Measurements from ENCODE around the gene IPO5.
"Not testable (repeated sequence)": the region's sequence is repeated elsewhere in the genome, so short reads cannot be mapped to it uniquely, and the experiment has no call there.

IPO5 gene

DNA sequence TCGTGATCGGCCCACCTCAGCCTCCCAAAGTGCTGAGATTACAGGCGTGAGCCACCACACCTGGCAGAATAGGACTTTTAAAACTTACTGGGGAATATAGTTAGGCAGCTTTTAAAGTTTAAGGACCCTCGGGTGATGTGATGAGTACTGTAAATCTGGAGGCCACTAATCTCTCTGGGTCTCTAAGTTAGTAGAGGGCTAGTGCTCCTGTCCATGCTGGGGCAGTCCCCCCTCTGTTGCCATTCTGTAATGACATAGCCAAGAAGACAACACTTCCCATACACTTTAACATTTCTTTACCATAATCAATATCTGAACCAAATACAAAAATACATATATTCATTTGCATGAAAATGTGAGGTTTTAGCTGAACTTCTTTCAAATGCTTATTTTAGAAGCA, 65.7 kb downstream of the IPO5 start:
- DNase-seq = no peak

DNA sequence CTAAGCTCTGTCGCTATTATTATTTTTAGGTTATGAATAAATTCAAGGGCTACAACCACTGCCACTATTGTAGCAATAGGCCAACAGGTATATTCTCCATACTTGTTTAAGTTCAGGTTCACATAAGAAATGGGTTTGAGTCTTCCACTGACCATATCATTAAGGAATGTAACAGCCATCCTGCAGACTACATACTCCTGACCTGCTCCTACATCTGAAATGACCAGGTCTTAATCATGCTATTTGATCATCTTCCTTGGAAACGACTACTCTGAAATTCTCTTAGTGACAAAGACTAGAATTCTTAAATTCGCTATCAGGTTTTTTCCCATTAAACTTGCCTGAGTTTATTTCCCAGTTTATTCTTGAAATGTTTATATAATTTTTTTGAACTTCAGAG, 66.8 kb downstream of the IPO5 start:
- no peak for DNase-seq

DNA sequence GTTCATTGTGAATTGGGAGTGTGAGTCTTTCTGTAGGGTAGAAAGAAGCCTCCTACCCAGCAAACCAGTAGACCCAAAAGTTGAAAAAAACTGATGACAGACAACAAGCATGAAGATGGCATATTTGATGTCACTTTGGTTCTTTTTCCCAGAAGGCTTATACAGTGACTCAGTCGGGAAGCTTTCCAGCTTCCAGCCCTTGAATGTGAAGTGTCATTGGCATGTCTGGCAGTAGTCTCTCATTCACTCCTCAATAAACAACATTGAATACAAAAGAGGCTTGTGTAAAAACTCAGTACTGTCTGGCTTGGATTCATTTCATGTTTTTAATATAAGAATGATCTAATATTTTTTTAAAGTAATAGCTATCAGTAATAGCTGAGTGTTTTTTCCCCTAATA, 68.7 kb downstream of the IPO5 start:
- DNase-seq = no peak

DNA sequence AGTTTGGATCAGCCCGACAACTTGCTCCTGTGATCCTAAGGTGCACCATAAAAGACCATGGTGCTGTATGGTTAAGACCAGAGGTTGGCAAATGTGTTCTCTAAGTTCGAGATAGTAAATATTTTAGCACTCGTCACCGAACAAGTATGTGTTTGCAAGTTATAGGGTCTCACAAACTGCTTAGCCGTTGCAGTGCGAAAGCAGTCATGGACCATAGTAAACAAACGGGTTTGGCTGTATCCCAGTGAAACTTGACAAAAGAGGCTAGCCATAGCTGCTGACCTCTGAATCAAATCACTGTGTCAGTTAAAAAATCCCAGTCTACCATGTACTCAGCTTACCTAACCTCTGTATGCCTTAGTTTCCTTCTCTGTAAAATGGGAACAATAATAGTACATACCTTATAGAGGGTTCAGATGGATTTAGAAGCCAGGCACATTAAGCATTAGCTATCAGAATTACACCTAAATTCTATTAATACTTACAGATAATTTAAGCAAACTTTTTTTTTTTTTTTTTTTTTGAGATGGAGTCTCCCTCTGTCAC, 72.1 kb downstream of the IPO5 start:
- DNase-seq = no peak

DNA sequence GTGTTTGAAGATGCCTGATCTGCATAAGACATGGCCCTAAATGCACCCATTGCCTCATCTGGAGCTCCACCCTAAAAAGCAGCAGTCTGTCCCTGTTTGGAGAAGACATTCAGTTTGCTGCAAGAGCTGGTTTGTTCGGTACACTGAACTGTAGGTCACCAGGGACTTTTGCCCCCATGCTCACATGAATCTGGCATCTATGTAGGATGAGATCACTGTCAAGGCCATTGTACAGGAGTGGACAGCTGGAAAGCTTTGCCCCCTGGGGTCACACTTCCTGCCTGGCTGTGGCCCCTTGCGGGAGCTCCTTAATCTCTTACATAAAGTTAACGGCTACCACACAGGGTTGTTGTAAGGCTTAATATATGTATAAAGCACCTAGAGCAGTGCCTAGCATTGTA, 73.0 kb downstream of the IPO5 start:
- no peak for DNase-seq

DNA sequence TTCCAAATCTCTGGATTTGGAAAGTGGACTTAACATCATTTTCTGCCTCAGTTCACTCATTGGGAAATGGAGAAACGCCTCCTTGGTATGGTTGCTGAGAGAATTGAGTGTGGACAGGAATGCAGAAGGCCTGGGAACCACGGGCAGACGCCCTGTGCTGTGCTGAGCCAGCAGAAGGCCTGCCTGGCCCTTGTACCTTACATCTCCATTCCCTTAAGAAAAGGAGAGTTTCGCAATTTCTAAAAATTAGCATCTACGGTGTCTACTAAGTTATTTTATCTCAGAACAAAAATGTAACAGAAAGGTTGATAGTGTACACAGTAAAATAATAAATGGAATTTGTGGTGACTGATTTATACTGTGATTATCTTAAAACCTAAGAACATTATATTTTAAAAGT, 78.7 kb downstream of the IPO5 start:
- no peak for DNase-seq

DNA sequence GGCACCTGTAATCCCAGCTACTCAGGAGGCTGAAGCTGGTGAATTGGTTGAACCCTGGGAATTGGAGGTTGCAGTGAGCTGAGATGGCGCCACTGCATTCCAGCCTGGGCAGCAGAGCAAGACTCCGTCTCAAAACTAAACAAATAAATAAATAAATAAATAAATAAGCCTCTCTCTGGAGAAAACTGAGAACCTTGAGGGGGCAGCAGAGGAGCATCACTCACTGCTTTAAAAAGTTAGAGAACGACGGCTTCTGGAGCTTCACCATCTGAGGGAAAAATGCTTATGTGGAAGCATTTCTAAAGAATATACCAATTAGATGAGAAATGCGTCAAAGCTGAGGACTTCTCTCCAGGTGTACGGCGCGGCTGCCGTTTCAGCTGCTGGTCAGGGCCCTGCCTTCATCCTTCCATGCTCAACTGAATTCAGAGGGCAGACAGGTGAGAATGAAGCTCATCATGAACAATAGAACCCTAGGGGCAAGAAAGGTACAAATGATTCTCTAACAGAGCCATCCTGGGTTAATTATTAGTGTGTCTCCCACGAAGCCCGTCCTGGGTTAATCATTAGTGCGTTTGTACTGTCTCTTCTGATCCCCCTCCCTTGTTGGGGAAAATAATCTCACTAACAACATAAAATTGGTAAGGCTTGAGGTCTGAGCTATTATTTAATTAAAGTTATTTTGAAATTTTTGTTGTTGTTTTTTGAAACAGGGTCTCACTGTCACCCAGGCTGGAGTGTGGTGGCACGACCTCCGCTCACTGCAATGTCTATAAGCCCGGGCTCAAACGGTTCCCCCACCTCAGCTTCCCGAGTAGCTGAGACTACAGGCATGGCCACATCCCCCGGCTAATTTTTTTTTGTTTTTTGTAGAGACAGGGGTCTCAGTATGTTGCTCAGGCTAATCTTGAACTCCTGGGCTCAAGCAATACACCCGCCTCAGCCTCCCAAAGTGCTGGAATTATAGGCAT, 80.1 kb downstream of the IPO5 start:
- DNase-seq = no peak

DNA sequence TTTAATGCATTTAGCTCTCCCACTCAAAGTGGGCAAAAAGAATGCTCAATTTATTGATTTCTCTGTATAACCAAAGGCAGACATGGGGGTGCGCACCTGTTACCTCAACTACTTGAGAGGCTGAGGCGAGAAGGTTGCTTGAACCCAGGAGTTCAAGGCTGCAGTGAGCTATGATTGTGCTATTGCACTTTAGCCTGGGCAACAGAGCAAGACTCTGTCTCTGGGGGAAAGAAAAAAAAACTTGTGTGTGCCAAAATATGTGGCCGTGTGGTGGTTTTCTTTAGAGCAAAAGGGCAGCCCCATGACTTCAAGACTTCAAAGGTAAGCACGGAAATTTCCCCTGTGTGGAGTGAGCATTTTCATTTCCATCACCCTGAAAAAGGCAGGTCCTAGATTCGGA, 81.9 kb downstream of the IPO5 start:
- no peak for DNase-seq

DNA sequence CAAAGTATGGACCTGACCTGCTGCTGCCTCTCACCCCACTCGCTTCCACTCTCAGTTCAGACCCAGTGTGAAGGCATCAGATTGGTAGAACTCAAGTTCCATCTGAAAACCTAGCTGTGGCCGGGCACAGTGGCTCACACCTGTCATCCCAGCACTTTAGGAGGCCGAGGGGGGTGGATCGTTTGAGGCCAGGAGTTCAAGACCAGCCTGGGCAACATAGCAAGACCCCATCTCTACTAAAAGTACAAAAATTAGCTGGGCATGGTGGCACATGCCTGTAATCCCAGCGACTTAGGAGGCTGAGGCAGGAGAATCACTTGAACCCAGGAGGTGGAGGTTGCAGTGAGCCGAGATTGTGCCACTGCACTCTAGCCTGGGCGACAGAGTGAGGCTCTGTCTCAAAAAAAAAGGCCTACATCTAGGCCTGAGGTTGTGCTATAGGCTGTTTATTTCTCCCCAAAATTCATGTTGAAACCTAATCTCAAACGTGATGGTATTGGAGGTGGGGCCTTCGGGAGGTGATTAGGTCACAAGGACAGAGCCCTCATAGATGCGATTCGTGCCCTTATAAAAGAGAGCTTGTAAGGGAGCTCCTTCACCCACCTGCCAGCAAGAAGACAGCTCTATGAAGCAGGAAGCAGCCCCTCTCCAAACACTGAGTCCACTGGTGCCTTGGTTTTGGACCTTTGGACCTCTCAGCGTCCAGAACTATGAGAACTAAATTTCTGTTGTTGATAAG, 83.3 kb downstream of the IPO5 start:
- not testable (repeated sequence) for DNase-seq

DNA sequence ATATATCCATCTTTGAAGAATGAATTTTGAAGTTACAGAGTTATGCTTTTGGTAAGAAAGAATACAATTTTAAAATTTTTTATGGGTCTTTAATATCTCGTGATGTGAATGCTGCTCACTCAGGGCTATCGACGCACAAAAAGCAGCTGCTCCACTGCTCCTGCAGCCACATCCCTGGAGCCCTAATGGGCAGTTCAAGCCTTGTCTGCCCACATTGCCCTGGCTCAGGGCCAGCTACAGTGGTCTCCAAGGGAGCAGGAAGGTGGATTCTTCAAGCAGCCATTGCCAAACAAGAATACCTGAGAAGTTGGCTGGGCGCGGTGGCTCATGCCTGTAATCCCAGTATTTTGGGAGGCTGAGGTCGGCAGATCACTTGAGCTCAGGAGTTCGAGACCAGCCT, 85.8 kb downstream of the IPO5 start:
- no peak for DNase-seq

DNA sequence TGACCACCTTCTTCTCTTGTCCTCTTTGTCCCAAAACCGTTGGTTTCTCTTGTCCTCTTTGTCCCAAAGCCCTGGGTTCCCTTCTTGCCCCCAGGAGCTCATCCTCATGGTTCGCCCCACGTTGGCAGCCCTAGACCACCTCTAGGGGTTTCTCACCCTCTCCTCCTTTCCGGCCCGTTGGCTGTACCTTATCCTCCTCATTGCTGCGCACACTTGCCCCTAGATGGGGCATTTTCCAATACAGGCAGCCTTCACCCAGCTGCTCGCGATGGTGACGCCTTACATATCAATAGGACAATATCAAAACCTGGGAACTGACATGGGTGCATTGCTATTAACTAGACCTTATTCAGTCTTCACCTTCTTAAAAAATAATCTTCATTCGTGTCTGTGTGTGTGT, 86.5 kb downstream of the IPO5 start:
- no peak for DNase-seq

DNA sequence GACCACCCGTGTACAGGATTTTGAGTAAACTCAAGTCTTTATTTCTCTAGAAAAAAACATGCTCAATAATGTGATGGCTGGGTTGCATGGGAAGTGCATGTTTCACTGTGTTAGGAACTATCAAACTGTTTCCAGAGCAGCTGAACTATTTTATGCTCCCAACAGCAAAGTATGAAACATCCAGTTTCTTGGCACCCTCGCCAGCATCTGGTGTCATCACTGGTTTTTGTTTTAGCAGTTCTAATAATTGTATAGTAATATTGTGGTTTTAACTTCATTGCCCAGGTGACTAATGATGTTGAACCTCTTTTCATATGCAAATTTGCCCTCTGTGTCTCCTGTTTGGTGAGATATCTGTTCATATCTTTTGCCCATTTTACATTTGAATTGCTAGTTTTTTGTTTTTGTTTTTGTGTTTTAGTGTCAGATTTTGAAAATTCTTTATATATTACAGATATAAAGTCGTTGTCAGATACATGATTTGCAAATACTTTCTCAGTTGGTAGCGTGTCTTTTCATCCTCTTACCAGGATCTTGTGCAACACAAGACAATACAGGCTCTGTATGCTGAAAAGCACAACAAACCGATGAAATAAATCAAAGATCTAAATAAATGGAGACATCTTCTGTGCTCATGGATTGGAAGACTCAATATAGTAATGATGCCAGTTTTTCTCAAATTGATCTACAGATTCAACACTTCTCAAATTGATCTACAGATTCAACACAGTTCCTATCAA, 87.8 kb downstream of the IPO5 start:
- no peak for DNase-seq

DNA sequence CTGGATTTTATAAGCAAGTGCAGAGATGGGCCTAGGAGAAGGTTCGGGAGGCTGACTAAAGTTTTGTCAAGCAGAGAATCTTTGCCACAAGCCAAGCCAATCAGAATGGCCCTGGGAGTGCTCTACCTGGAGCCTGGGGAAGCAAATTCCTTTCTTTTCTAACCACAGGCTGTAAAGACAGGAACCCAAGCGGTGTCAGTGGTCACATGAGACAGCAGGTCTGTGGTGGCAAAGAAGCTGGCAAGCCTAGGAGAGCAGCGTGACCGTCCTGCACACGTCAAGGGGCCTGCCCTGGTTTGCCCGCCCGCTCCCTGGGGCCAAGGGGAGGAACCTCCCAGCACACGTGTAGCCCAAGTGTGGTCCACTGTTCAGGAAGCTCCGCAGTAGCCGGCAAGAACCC, 90.8 kb downstream of the IPO5 start:
- DNase-seq = no peak

DNA sequence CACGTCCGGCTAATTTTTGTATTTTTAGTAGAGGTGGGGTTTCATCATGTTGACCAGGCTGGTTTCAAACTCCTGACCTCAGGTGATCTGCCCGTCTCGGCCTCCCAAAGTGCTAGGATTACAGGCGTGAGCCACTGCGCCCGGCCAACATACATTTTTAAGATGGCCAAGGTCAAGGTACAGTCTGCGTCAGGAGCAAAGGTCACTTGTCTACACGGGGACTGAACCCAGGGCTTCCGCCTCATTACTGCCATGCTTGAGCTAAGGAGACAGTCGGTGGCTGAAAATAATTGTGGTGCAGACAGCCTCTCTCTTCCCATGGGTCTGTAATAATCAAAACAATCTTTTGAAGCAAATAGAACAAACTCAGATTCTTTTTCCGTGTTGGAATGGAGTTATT, 94.3 kb downstream of the IPO5 start:
- not testable (repeated sequence) for DNase-seq

DNA sequence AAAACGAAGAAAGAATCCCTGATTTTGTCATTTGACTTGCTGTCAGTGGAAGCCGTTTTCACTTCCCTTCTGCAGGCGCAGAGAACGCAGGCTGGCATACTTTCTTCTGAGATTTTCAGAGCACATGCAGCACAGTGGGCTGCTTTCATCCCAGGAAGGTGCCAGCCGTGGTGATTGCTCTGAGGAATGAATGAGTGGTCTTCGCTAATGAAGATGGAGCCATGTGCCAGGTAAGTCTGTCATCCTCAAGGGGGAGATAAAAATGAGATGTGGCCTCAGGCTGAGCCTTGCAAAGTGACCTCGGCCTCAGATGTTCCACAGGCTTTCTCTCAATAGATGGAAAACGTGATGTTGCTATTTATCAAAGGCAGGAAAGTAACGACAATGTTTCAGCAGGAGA, 94.8 kb downstream of the IPO5 start:
- no peak for DNase-seq

DNA sequence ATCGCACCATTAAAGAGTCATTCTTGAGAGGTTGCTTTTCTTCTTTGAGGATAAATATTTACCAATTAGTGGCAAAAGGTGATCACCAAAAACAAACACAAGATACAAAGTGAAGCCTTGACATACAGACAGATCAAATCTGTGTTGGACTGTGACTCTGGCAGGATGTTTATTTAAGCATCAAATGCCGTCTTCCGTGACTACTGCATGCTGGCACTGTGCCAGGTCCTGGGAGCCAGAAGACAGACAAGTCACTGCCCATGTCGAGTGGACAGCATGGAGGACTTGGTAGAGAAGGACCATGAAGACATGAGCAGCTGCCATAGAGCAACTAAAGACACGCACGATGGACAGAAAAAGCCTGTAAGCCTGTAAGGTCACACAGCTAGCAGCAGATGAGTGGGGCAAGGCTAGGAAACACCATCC, 96.6 kb downstream of the IPO5 start:
- DNase-seq = no peak

DNA sequence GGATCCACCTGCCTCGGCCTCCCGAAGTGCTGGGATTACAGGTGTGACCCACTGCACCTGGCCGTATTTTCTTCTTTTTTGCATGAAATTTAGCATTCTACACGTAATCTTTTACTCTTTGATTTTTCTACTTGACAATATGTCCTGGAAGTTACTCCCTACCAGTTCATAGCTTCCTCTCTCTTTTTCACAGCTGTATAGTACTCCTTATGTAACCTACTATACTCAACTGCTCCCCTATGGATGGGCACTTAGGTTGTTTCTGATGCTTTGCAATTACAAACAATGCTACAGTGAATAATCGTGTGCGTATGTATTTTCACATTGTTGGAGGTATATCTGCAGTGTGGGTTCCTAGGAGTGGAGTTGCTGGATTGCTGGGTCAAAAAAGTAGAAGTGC, 98.9 kb downstream of the IPO5 start:
- no peak for DNase-seq

DNA sequence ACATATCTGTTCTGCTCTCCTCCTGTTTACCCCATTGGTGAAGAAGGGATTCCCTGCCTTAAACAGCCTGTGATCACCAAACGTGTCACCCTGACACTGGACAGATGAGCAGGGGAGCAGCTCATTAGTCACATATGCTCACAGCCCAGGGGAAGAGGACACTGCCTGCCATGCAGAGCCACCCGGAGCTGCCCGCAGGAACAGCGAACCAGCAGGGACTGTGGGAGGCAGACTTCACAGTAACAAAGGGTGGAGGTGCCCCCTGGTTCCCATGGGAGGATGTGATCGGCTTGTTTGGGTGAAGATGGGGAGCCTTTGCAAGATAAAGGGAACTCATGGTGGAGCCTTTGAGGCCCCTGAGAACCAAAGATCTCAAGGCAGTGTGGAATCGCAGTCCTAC, 100.8 kb downstream of the IPO5 start:
- DNase-seq = no peak

DNA sequence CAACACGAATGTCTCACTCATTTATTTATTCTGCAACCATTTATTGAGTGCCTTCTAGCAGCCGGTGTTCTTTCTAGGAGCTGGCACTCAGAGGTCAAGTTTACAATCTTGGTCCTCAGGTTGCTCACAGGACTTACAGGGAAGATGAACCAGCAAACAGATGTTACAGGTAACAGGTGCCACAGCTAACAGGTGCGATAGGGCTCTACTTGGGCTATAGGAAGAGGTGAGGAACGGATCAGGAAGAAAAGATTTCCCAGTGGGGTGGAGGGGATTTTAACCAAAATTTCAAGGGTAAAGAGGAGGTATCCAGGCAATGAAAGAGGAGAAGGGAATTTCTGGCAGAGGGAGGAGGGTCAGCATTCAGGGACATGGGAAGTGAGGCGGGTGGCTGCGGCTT, 102.1 kb downstream of the IPO5 start:
- no peak for DNase-seq

DNA sequence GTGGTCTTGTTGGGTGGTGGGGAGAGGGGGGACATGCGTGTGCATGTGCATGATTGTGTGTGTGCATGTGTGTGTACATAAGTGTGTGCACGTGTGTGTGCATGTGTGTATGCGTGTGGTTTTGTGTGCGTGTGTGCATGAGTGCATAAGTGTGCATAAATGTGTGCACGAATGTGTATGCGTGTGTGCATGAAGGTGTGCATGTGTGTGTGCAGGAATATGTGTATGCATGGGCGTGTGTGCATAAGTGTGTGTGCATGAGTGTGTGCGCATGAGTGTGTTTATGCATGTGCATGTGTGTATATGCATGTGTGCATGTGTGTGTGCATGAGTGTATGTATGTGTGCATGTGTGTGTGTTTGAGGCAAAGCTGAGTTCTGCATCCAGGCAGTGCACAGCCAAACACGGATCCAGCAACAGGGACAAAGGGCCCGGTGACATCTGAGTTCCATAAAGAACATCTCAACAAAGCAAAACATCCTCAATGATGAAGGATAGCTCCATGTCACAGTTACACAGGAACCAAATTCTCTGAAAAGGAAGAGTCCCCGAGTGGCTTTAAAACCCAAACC, 103.5 kb downstream of the IPO5 start:
- no peak for DNase-seq

DNA sequence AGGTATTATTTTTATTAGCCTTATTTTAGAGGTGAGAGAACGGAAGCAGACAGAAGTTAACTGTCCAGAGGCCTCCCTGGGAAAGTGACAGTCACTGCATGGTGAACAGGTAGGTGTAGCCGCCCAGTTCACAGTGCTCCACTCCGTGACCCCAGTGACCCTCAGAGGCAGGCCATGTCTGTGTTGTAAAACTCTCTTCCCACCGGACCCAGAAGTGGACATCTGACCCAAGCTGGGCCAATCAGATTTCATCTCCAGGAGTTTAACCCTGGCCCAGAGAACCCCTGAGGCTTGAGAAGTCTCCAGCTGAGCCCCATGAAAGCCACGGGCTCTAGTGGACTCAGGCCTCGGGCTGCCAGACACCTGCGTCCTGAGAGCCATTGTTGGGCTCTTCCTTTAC, 105.8 kb downstream of the IPO5 start:
- DNase-seq = no peak

DNA sequence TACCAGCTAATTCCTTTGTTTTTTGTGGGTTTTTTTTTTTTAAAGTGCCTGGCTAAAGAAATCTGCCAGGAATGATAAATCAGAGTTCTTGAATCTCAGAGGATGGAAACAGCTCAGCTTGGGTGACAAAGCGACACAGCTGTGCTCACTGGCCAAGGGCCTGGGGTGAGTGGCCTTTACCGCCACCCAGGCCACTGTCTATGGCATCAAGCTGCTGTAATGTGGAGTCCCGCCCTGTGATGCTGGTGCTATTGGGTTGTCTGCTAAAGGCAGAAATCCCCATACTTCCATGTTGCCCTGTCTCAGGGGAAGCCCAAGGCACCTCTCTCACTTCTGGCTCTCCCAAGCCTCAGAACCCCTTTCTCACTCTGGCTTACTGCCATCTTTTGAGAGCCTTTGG, 106.8 kb downstream of the IPO5 start:
- no peak for DNase-seq

DNA sequence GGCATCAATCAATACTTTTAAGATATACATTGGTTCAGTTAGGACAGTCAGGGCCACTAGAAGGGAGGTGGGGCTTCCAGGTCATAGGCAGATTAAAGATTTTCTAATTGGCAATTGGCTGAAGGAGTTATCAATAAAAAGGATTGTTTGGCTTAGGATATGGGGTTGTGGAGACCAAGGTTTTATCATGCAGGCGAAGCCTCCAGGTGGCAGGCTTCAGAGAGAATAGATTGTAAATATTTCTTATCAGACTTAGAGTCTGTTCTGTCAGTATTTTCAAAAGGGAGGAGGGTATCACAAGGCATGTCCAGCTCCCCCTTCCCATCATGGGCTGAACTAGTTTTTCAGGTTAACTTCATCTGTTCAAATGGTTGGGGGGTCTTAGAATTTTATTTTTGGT, 112.0 kb downstream of the IPO5 start:
- DNase-seq = no peak

All from activated CD4-positive, alpha-beta T cell treated with anti-CD3 and anti-CD28 coated beads for 48 hours (primary cell).